Activated effector memory CD4-positive, alpha-beta T cell treated with Interleukin-2 at 50 U/mL for 16 hours (primary cell): ENCODE data around the gene OPTN.
A peak's percentile ranks its signal among the peaks of the same experiment; 100 is the strongest.
"Not testable (repeated sequence)": the region's sequence is repeated elsewhere in the genome, so short reads cannot be mapped to it uniquely, and the experiment has no call there.

Source experiments
- DNase-seq: peaks from one replicate; pipeline ENCODE4 v3.0.0-alpha.2; 2020

The OPTN gene

GRCh38 chr10:13136651-13137050 is 36.7 kb downstream of the OPTN start:
- no peak for DNase-seq

GRCh38 chr10:13139150-13139549 is 39.2 kb downstream of the OPTN start:
- no peak for DNase-seq

GRCh38 chr10:13139676-13140075 is 39.7 kb downstream of the OPTN start:
- DNase-seq: no peak

- DNase-seq: no peak
Measured at GRCh38 chr10:13140627-13141190, 40.7 kb downstream of the OPTN start.

- no peak for DNase-seq
Measured at GRCh38 chr10:13143766-13144165, 43.8 kb downstream of the OPTN start.

- no peak for DNase-seq
Measured at GRCh38 chr10:13144814-13145213, 44.9 kb downstream of the OPTN start.

GRCh38 chr10:13146379-13146778 is 46.4 kb downstream of the OPTN start:
- DNase-seq: no peak

- DNase-seq: no peak
Measured at GRCh38 chr10:13147161-13147560, 47.2 kb downstream of the OPTN start.

GRCh38 chr10:13152296-13152695 is 52.3 kb downstream of the OPTN start:
- no peak for DNase-seq

- not testable (repeated sequence) for DNase-seq
Measured at GRCh38 chr10:13155860-13156259, 55.9 kb downstream of the OPTN start.

GRCh38 chr10:13158401-13158800 is 58.4 kb downstream of the OPTN start:
- no peak for DNase-seq

GRCh38 chr10:13160934-13161856 is 61.2 kb downstream of the OPTN start, which contains the start of gene MCM10:
Gene MCM10, plus strand, starts transcription at chr10:13161558. Its CDS starts 2,645 bp downstream, at chr10:13164203.
- peak; percentile 94 for DNase-seq

- no peak for DNase-seq
Measured at GRCh38 chr10:13161857-13162271, 61.9 kb downstream of the OPTN start.

- no peak for DNase-seq
Measured at GRCh38 chr10:13163859-13164258, 63.9 kb downstream of the OPTN start.

GRCh38 chr10:13165177-13165576 is 65.2 kb downstream of the OPTN start:
- DNase-seq: no peak

- no peak for DNase-seq
Measured at GRCh38 chr10:13167568-13167967, 67.6 kb downstream of the OPTN start.

GRCh38 chr10:13168781-13169180 is 68.8 kb downstream of the OPTN start:
- DNase-seq: no peak

- DNase-seq: no peak
Measured at GRCh38 chr10:13173616-13174015, 73.7 kb downstream of the OPTN start.

GRCh38 chr10:13180788-13181187 is 80.8 kb downstream of the OPTN start:
- DNase-seq: no peak

- no peak for DNase-seq
Measured at GRCh38 chr10:13182424-13182823, 82.5 kb downstream of the OPTN start.

- no peak for DNase-seq
Measured at GRCh38 chr10:13183625-13184024, 83.7 kb downstream of the OPTN start.

GRCh38 chr10:13184276-13184675 is 84.3 kb downstream of the OPTN start:
- DNase-seq: no peak

GRCh38 chr10:13184730-13185514 is 85.0 kb downstream of the OPTN start:
- DNase-seq: no peak

GRCh38 chr10:13187135-13187534 is 87.2 kb downstream of the OPTN start:
- no peak for DNase-seq
